Endothelial cell of umbilical vein (primary cell): ENCODE data around the gene CNBD2. TPM values are rescaled to one million over a fixed set of nuclear protein-coding genes. Genes with fewer than 3 reads are reported as not detected.
A peak's percentile ranks its signal among the peaks of the same experiment; 100 is the strongest.

Source experiments
- BruUV-seq: library from RNA; stranded (reverse); fragments of 400-500 nt; replicated peaks from 2 replicates; lab custom pipeline; 2021; lab: Mats Ljungman, UMichigan
- CTCF ChIA-PET: fragments of 300-600, 350-600 bp; sonication (Branson Sonifier 250); formaldehyde crosslinking; loops from one replicate; lab custom pipeline; 2021; ENCODE audit warnings: antibody characterized with exemption, inconsistent platforms; lab: Charles Lee
- POLR2A ChIA-PET: fragments of 300-600, 350-600 bp; sonication (Branson Sonifier 250); formaldehyde crosslinking; loops from one replicate; lab custom pipeline; 2021; ENCODE audit warnings: antibody characterized with exemption, inconsistent platforms; lab: Charles Lee
- DNase-seq: peaks from one replicate; pipeline ENCODE4 v3.0.0-alpha.2; 2011; ENCODE audit warnings: low read depth, low spot score
- FAIRE-seq: peaks from 2 replicates; lab custom pipeline; 2011; peaks lifted over from hg19 to GRCh38; lab: Jason Lieb, UNC
- H2AFZ ChIP-seq: 2 replicates; pipeline ENCODE4 v1.6.0; 2012; ENCODE audit warnings: low read depth, low read length, control low read depth, inconsistent platforms
- H3K27ac ChIP-seq: 2 replicates; pipeline ENCODE4 v1.5.1; 2011; ENCODE audit warnings: low read depth, mild to moderate bottlenecking, control low read depth, low read length, moderate library complexity; ENCODE audit not compliant: insufficient read depth
- H3K27me3 ChIP-seq, 2 experiments: 2 replicates each; pipeline versions ENCODE4 v1.6.0 to v1.6.1; 2011; ENCODE audit warnings: low read length in 2 of 2, mixed read lengths in 1 of 2; ENCODE audit not compliant: control insufficient read depth in 2 of 2, insufficient read depth in 2 of 2
- H3K36me3 ChIP-seq, 2 experiments: 2 replicates in 1 of 2; 3 replicates in 1 of 2; pipeline ENCODE4 v1.5.1; 2011; ENCODE audit warnings: low read length in 2 of 2, mild to moderate bottlenecking in 1 of 2, moderate library complexity in 1 of 2; ENCODE audit not compliant: control insufficient read depth in 2 of 2, insufficient read depth in 2 of 2; ENCODE audit errors: extremely low read depth in 1 of 2
- H3K4me1 ChIP-seq: 3 replicates; pipeline ENCODE4 v1.5.1; 2011; ENCODE audit warnings: mild to moderate bottlenecking, low read length; ENCODE audit not compliant: control insufficient read depth, insufficient read depth; ENCODE audit errors: extremely low read depth
- H3K4me2 ChIP-seq: 2 replicates; pipeline ENCODE4 v1.6.1; 2011; ENCODE audit warnings: low read length, control low read depth, mixed read lengths; ENCODE audit not compliant: insufficient read depth
- H3K4me3 ChIP-seq, 3 experiments: fragments of 200-600 bp in 1 of 3; sonication (generic), shearing (Covaris generic) in 1 of 3; replicated peaks in 1 of 3; 2 replicates each; pipeline ENCODE4 v1.5.1; 2011 to 2016; ENCODE audit warnings: control low read depth in 3 of 3, low read length in 3 of 3, mild to moderate bottlenecking in 2 of 3, inconsistent platforms in 1 of 3, low read depth in 1 of 3, moderate library complexity in 1 of 3; ENCODE audit not compliant: insufficient read depth in 1 of 3
- H3K79me2 ChIP-seq: 2 replicates; pipeline ENCODE4 v1.6.0; 2012; ENCODE audit warnings: low read length, inconsistent platforms; ENCODE audit not compliant: control insufficient read depth, insufficient read depth
- H3K9ac ChIP-seq: replicated peaks from 2 replicates; pipeline ENCODE3; 2011; ENCODE audit warnings: low read length, control low read depth; ENCODE audit not compliant: insufficient read depth; ENCODE audit errors: extremely low read depth
- H3K9me1 ChIP-seq: replicated peaks from 3 replicates; pipeline ENCODE4 v1.6.0; 2011; ENCODE audit warnings: mild to moderate bottlenecking, low read length; ENCODE audit not compliant: control insufficient read depth, insufficient read depth; ENCODE audit errors: extremely low read depth
- H3K9me3 ChIP-seq: replicated peaks from 2 replicates; pipeline ENCODE4 v1.5.1; 2012; ENCODE audit warnings: low read length, inconsistent platforms; ENCODE audit not compliant: control insufficient read depth, insufficient read depth
- H4K20me1 ChIP-seq: replicated peaks from 2 replicates; pipeline ENCODE3; 2011; ENCODE audit warnings: mild to moderate bottlenecking, low read length; ENCODE audit not compliant: control insufficient read depth, insufficient read depth; ENCODE audit errors: extremely low read depth
- CTCF ChIP-seq, 2 donors: IDR thresholded peaks; 1 replicate in 1 of 2; 2 replicates in 1 of 2; pipeline ENCODE4 v1.5.1; 2011; ENCODE audit warnings: low read length in 2 of 2, mild to moderate bottlenecking in 2 of 2, moderate library complexity in 2 of 2, control low read depth in 1 of 2, inconsistent platforms in 1 of 2, low read depth in 1 of 2; ENCODE audit not compliant: insufficient read depth in 1 of 2; ENCODE audit errors: extremely low read depth in 1 of 2
- EZH2 ChIP-seq: IDR thresholded peaks from 2 replicates; pipeline ENCODE4 v1.6.1; 2012; ENCODE audit warnings: borderline replicate concordance, low read depth, mild to moderate bottlenecking, moderate library complexity, low read length, inconsistent platforms; ENCODE audit not compliant: severe bottlenecking
- FOS ChIP-seq: IDR thresholded peaks from 2 replicates; pipeline ENCODE4 v1.6.1; 2011; ENCODE audit warnings: mild to moderate bottlenecking, low read length, moderate library complexity, borderline replicate concordance; ENCODE audit not compliant: insufficient read depth
- GATA2 ChIP-seq: IDR thresholded peaks from 2 replicates; pipeline ENCODE4 v1.7.0; 2011; ENCODE audit warnings: low read depth, mild to moderate bottlenecking, moderate library complexity, mixed read lengths, low read length; ENCODE audit not compliant: insufficient read length, insufficient read depth
- JUN ChIP-seq: IDR thresholded peaks from 2 replicates; pipeline ENCODE4 v1.6.1; 2011; ENCODE audit warnings: borderline replicate concordance, low read depth; ENCODE audit not compliant: insufficient read length, insufficient read depth
- MAX ChIP-seq: IDR thresholded peaks from 2 replicates; pipeline ENCODE4 v1.6.1; 2011; ENCODE audit not compliant: insufficient read depth, insufficient read length
- MYC ChIP-seq: IDR thresholded peaks from one replicate; pipeline ENCODE4 v1.6.1; 2011; ENCODE audit warnings: mild to moderate bottlenecking, low read depth, low read length
- POLR2A ChIP-seq: IDR thresholded peaks from 2 replicates; pipeline ENCODE4 v1.6.1; 2012; ENCODE audit warnings: low read depth, mild to moderate bottlenecking, control low read depth, low read length
- POLR2AphosphoS5 ChIP-seq: IDR thresholded peaks from 2 replicates; pipeline ENCODE4 v1.6.1; 2012; ENCODE audit warnings: low read depth, mild to moderate bottlenecking, control low read depth, low read length, moderate library complexity; ENCODE audit not compliant: insufficient read depth
- dilution Hi-C: fragments of 300-500 bp; cut with MboI; formaldehyde crosslinking; loops from one replicate; pipeline ENCODE4 v1.15.0; 2019; ENCODE audit warnings: low sequenced_read_pairs; ENCODE audit not compliant: extremely low pct_ligation_motif_present
- intact Hi-C: fragments of 100-400 bp; cut with micrococcal nuclease; formaldehyde crosslinking; loops from one replicate; pipeline ENCODE4 v1.10.0; 2022
- polyA plus RNA-seq, 4 experiments: library from polyadenylated mRNA; depleted of rRNA in 3 of 4; stranded (reverse) in 3 of 4; unstranded in 1 of 4; fragments of >200 nt; gene quantifications; 2 replicates each; pipeline versions ENCODE4 v1.2.1 to v1.2.3, GENCODE V29; 2011 to 2012; ENCODE audit warnings: missing spikeins in 1 of 4
- total RNA-seq: library from RNA; stranded (reverse); gene quantifications from 2 replicates; pipeline ENCODE4 v1.2.3, GENCODE V29; 2021

Gene CNBD2
- total and polyA plus RNA-seq, 2 donors (not counting 3 experiments of a cell fraction or from before 2014, with no cell fraction given), result 4.9 to 7.5 TPM

DNA sequence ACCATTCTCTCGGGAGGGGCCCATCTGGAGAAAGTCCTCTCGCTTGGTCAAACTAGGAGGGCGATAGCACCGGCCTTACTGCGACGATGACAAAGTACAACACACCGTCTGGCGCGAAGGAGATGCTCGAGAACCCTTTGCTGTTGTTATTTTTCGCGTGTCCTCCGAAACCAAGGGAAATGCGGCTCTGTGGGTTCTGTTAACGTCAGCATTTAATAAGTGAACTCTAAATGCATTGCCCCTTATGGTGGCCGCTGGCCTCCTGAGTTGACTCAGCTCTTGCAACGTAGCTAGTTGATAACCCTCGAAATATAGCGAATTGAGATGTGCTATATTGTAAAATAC, 13.5 kb upstream of the CNBD2 start:
- TSS peak; percentile 71 for BruUV-seq
- TF ChIP-seq MYC (no peak), GATA2 (no peak), POLR2A (no peak), MAX (no peak), FOS (no peak), JUN (no peak), EZH2 (no peak), CTCF (IDR thresholded peaks at IDR 0.05; ENCODE audit: extremely low read depth in 1 of 2, insufficient read depth in 1 of 2, low read depth in 1 of 2, low read length in 2 of 2) (no peak), POLR2AphosphoS5 (no peak)
- FAIRE-seq (no peak), DNase-seq (no peak)
- Histone ChIP-seq H3K79me2 (peaks cover 20% of the 10 kb centered on the region), H3K9me3 (no peaks in the 10 kb centered on the region), H3K27ac (peak overlapping the region; percentile 35), H3K36me3 (no peaks in the 10 kb centered on the region), H3K9me1 (no peaks in the 10 kb centered on the region), H4K20me1 (no peaks in the 10 kb centered on the region), H2AFZ (peak overlapping the region; percentile 88), H3K4me2 (peak overlapping the region; percentile 78), H3K4me1 (peaks cover 17% of the 10 kb centered on the region), H3K27me3 (peaks cover 0 to under 1% of the 10 kb centered on the region in 2 experiments), H3K4me3 (peak overlapping the region; percentile 39 to 93 (median 82)), H3K9ac (peak overlapping the region; percentile 68)
- POLR2A ChIA-PET, result interaction anchor here (1.4 to 1.5 kb wide), 2 partner anchors 12 to 184 kb away, joined by 5 to 6 read pairs; no protein-coding TSS in a partner anchor
- CTCF ChIA-PET, result interaction anchor here (0.6 to 3.9 kb wide), 39 partner anchors 9 to 353 kb away, joined by 3 to 38 read pairs (median 4); partner anchors contain the start of genes PHF20, RBM39 and ROMO1
- intact Hi-C loops (loop anchor here (1.0 to 5.0 kb wide), 3 partner anchors 109 to 338 kb away; partner anchors contain the start of gene SPAG4), dilution Hi-C loops (no loop called here)
